Testis (tissue), 2 donors: Measurements from ENCODE around the gene ANKRD18A.
"Not testable (repeated sequence)": the region's sequence is repeated elsewhere in the genome, so short reads cannot be mapped to it uniquely, and the experiment has no call there.

Experiments
- CTCF ChIP-seq, 3 experiments: fragments of 450-650 bp in 2 of 3; fragments of 200-600 bp in 1 of 3; sonication (generic) in 1 of 3; IDR thresholded peaks; one replicate each; pipeline ENCODE4 v1.5.1; 2016 to 2019; ENCODE audit warnings: antibody characterized with exemption in 3 of 3, mild to moderate bottlenecking in 2 of 3, moderate library complexity in 1 of 3
- POLR2A ChIP-seq: fragments of 450-650 bp; IDR thresholded peaks from one replicate; pipeline ENCODE4 v1.6.1; 2017; ENCODE audit warnings: antibody characterized with exemption, mild to moderate bottlenecking, moderate library complexity

DNA sequence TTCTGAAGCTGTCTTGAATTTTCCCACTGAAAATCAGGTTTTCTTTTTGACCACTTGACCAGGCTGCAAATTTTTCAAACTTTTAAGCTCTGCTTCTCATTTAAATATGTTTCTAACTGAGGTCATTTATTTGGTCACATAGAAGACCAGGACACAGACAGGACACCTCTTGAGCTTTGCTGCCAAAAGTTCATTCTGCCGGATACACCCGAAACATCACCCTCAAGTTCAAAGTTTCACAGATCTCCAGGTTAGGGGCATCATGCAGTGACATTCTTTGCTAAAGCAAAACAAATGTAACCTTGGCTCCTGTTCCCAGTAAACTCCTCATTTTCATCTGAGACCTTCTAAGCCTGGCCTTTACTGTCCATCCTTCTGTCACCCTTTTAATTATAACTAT is 65.4 kb downstream of the ANKRD18A start:
- TF ChIP-seq CTCF (IDR thresholded peaks at IDR 0.05); POLR2A: not testable (repeated sequence)
